GM18951 (cell line): Measurements from ENCODE around the gene TIAM2.
"Not testable (repeated sequence)": the region's sequence is repeated elsewhere in the genome, so short reads cannot be mapped to it uniquely, and the experiment has no call there.

Source experiments
- POLR2A ChIP-seq: IDR thresholded peaks from 4 replicates; pipeline ENCODE4 v1.6.1; 2011; ENCODE audit warnings: mild to moderate bottlenecking; ENCODE audit not compliant: insufficient read length, insufficient read depth; ENCODE audit errors: extremely low read depth
- in situ Hi-C: fragments of 300-500 bp; cut with MboI; formaldehyde crosslinking; loops from one replicate; pipeline ENCODE4 v1.12.0; 2022; ENCODE audit warnings: low sequenced_read_pairs, mixed read lengths, inconsistent platforms; ENCODE audit not compliant: unreplicated experiment

Gene TIAM2

GRCh38 chr6:154995254-154996015 lies at the start of gene TIAM2:
Gene TIAM2, plus strand, starts transcription at chr6:154995315. Its CDS starts 133,909 bp downstream, at chr6:155129224.
- in situ Hi-C loops: no loop called here
- TF ChIP-seq POLR2A: no peak

- in situ Hi-C loops: no loop called here
- TF ChIP-seq POLR2A: no peak
Measured at GRCh38 chr6:154950979-154951344, 44.2 kb upstream of the TIAM2 start.

DNA sequence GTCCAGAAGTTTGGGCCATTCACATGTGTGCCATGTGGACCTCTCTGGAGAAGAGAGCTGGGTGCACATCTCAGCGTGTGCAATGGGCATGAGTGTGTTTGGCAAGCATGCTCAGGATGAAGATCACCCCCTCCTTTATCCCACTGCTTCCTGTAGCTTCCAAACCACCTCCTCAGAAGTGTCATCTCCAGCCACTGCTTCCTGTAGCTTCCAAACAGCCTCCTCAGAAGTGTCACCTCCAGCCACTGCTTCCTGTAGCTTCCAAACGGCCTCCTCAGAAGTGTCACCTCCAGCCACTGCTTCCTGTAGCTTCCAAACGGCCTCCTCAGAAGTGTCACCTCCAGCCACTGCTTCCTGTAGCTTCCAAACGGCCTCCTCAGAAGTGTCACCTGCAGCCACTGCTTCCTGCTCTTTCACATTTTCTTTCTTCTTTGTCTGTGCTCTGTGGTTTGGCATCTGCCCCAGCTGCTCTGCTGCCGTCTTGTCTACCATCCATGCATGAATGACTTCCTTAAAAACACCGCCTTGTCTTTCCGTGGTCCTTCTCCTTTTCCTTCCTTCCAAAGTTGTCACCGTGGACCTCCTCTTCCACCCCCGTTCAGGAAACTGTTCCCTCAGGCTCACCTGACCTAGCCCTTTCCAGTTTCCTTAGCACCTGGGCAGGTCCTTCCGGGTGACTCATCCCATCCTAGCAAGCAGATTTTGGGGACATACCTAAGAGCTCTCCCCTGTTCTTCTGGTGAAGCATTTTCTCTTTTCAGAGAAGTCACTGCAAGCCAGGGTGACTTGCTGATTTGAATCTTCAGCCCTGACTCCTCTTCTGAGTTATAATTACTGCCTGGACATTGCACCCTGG lies 43.5 kb upstream of the TIAM2 start:
- TF ChIP-seq POLR2A: no peak
- in situ Hi-C loops: no loop called here

- no peak for TF ChIP-seq POLR2A
- in situ Hi-C loops: no loop called here
Measured at GRCh38 chr6:154953644-154954043, 41.5 kb upstream of the TIAM2 start.

- no peak for TF ChIP-seq POLR2A
- in situ Hi-C loops: no loop called here
Measured at GRCh38 chr6:154954347-154954746, 40.8 kb upstream of the TIAM2 start.

GRCh38 chr6:154956771-154957522 lies 38.2 kb upstream of the TIAM2 start:
- in situ Hi-C loops: no loop called here
- no peak for TF ChIP-seq POLR2A

DNA sequence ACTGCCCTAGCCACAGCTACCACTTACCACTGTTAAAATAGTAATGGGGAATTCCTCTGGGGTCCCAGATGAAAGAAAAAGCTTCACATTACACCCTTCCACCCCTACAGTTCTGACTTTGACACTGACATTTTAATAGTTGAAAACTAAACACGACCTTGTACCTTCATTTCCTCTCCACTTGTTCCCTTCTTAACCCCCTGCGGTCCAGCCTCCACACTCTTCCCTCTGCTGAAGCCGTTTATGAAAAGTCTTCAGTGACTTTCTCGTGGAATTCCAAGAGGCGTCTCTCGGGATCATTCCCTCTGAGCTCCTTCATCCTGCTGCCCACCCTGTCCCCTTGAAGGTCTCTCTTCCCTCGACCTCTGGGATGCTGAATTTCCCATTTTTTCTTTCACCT lies 36.6 kb upstream of the TIAM2 start:
- in situ Hi-C loops: no loop called here
- no peak for TF ChIP-seq POLR2A

GRCh38 chr6:154960299-154960843 lies 34.7 kb upstream of the TIAM2 start:
- no peak for TF ChIP-seq POLR2A
- in situ Hi-C loops: no loop called here

DNA sequence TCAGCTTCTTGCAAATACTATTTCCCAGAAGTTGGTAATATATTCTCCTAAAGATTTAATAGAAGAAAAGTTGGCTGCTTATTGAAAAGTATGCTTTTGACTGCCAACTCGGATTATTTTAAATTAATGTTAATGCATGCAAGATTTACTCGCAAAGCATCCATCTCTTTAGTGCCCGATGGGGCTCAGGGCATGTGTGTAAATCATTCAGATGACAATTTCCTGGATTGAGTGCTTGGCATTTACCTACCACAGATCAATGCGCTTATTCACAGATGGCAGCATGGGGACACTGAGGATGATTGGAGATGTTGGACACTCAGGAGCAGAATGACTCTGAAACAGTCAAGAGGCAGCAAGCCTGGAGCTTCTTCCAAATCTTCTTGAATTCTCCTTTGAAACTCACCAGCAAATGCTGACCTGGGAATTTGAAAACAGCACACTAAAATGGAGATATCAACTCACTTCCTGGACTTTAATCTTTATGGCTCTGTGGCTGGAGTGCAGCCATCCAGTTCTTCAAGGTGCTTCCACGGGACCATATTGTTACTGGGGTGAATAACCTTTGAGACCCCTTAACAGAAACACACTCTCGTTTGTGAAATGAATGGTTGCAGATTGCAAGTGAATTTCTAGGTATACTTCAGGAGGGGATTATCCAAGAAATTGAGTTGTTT lies 34.1 kb upstream of the TIAM2 start:
- no peak for TF ChIP-seq POLR2A
- in situ Hi-C loops: no loop called here

DNA sequence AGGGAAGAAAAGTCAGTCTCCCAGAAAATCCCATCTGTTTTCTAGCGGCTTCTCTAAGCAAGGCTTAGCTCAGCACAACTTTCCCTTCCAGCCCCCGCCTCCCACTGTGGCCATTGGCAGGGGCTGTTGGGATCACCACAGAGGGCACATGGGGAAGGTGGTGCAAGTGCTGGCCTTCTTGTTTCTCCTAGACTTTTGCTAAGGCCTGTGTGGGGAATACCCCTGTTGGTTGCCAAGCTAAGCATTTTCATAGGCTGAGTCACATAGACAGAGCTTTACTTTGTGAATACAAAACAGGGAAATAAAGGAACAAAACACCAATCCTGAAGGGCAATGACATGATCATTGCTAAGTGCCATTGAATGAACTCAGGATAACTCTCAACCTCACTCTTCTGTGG lies 32.4 kb upstream of the TIAM2 start:
- TF ChIP-seq POLR2A: no peak
- in situ Hi-C loops: no loop called here

DNA sequence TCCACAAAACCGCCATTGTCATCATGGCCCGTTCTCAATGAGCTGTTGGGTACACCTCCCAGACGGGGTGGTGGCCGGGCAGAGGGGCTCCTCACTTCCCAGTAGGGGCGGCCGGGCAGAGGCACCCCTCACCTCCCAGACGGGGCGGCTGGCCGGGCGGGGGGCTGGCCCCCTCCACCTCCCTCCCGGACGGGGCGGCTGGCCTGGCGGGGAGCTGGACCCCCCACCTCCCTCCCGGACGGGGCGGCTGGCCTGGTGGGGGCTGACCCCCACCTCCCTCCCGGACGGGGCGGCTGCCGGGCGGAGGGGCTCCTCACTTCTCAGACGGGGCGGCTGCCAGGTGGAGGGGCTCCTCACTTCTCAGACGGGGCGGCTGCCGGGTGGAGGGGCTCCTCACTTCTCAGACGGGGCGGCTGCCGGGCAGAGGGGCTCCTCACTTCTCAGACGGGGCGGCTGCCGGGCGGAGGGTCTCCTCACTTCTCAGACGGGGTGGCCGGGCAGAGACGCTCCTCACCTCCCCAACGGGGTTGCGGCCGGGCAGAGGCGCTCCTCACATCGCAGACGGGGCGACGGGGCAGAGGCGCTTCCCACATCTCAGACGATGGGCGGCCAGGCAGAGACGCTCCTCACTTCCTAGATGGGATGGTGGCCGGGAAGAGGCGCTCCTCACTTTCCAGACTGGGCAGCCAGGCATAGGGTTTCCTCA lies 28.9 kb upstream of the TIAM2 start:
- in situ Hi-C loops: not testable (repeated sequence)

GRCh38 chr6:154969796-154970195 lies 25.3 kb upstream of the TIAM2 start:
- TF ChIP-seq POLR2A: no peak
- in situ Hi-C loops: no loop called here
